ENCODE data around the gene RRAS. TPM values are rescaled to one million over a fixed set of nuclear protein-coding genes. Genes with fewer than 3 reads are reported as not detected.

Gene RRAS
- total RNA-seq, 1 experiment from 2014 or later, result 70.4 TPM

DNA sequence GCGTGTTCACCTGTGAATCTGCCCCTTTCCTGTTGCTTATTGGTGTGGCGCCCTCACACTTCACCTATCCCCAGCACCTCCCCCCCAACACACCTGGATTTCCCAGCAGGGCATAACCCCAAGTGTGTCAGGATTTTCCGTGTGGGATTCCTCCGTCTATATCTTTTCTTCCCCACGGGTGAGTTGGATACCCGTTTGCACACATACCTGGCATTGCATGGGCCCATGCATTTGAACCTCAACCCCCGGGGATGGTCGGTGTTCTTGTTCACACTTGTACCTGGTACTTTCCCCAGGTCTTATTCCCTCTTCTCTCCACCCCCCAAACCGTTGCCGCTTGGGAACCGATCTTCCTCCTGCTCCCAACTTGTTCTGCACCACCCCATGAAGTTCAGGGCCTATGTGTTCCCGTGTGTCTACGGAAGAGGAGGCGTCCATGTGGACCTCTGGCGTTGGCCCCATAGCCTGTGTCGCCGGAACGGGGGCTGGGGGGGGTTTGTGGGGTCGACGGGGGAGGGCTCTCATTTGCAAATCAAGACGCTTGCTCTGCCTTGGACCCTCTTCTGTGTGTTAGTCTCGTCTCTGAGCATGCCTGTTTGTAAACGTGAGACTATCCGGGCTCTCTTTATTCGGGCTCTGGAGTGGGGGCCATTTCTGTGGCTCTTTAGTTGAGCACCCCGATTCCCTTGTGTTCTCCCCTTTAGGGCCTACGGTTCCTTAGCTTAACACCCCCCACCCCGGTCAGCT, 47.3 kb downstream of the RRAS start:
- BruUV-seq (replicated peaks), result no TSS peak
- H3K27ac Mint-ChIP-seq (ENCODE audit: unreplicated experiment), result peak overlapping the region; percentile 89
- H3K36me3 Mint-ChIP-seq (ENCODE audit: insufficient read depth, unreplicated experiment), result peaks cover 74% of the 10 kb centered on the region
- CTCF ChIA-PET, result interaction anchor here (0.7 to 1.0 kb wide), 5 partner anchors 48 to 274 kb away, joined by 3 to 10 read pairs (median 3); partner anchors contain the start of genes RRAS and SCAF1
- TF ChIP-seq, protein P1, sequence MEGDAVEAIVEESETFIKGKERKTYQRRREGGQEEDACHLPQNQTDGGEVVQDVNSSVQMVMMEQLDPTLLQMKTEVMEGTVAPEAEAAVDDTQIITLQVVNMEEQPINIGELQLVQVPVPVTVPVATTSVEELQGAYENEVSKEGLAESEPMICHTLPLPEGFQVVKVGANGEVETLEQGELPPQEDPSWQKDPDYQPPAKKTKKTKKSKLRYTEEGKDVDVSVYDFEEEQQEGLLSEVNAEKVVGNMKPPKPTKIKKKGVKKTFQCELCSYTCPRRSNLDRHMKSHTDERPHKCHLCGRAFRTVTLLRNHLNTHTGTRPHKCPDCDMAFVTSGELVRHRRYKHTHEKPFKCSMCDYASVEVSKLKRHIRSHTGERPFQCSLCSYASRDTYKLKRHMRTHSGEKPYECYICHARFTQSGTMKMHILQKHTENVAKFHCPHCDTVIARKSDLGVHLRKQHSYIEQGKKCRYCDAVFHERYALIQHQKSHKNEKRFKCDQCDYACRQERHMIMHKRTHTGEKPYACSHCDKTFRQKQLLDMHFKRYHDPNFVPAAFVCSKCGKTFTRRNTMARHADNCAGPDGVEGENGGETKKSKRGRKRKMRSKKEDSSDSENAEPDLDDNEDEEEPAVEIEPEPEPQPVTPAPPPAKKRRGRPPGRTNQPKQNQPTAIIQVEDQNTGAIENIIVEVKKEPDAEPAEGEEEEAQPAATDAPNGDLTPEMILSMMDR (IDR thresholded peaks at IDR 0.05; ENCODE audit: unreplicated experiment), result no peak
- no peaks in the 10 kb centered on the region for H3K9me3 Mint-ChIP-seq (ENCODE audit: low read depth, unreplicated experiment)
- no peak for DNase-seq
- H3K4me1 Mint-ChIP-seq (ENCODE audit: low read depth, unreplicated experiment), result peaks cover 36% of the 10 kb centered on the region
- peak overlapping the region; percentile 88 for H3K4me3 Mint-ChIP-seq (ENCODE audit: low read depth, unreplicated experiment)
- intact Hi-C loops (cut with micrococcal nuclease; ENCODE audit: unreplicated experiment), result no loop called here
- H3K27me3 Mint-ChIP-seq (ENCODE audit: unreplicated experiment), result no peaks in the 10 kb centered on the region

DNA sequence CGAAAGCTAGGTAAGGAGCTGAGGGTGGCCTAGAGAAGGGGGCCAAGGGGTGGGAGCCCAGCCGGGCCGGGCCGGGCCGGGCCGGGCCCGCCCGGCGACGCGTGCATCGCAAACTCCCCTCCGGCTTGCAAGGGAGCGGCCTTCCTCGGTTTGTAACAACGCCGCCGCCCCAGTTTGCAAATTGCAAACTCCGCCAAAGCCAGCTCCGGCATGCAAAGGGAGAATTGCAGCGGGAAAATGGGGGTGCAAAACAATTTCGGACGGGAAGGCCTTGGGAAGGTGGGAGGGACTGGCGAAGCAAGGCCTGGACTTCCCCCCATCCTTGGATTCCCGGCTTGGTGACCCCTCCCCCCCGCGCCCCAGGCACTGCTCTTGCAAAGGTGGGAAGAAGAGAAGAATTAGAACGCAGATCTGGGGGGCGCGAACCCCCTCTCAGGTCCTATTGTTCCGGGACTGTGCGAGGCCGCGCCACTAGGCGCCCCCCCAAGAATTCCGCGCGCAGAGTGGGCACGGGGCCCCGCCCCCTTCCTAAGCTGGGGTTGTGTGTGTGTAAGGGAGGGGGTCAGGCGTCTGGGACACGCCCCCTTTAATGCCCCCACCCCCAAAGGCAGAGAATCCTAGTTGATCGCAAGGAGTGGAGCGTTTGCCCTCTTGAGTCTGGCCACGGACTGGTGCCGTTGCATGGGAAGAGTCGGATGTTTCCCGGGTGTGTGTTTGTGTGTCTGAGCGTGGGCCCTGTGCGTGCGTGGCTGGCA, 48.0 kb downstream of the RRAS start:
- BruUV-seq (replicated peaks), result TSS peak; percentile 16
- TF ChIP-seq, protein P1 (IDR thresholded peaks at IDR 0.05; ENCODE audit: unreplicated experiment), result no peak
- H3K27me3 Mint-ChIP-seq (ENCODE audit: unreplicated experiment), result no peaks in the 10 kb centered on the region
- H3K9me3 Mint-ChIP-seq (ENCODE audit: low read depth, unreplicated experiment), result no peaks in the 10 kb centered on the region
- peak; percentile 52 for DNase-seq
- intact Hi-C loops (cut with micrococcal nuclease; ENCODE audit: unreplicated experiment), result loop anchor here (2.0 kb wide), 1 partner anchor 49 kb away; the partner anchor contains the start of gene RRAS
- CTCF ChIA-PET, result interaction anchor here (0.6 to 1.0 kb wide), 3 partner anchors 48 to 809 kb away, joined by 3 to 10 read pairs (median 4); partner anchors contain the start of gene RRAS
- H3K4me3 Mint-ChIP-seq (ENCODE audit: low read depth, unreplicated experiment), result peak overlapping the region; percentile 88
- peak overlapping the region; percentile 89 for H3K27ac Mint-ChIP-seq (ENCODE audit: unreplicated experiment)
- H3K36me3 Mint-ChIP-seq (ENCODE audit: insufficient read depth, unreplicated experiment), result peaks cover 82% of the 10 kb centered on the region
- H3K4me1 Mint-ChIP-seq (ENCODE audit: low read depth, unreplicated experiment), result peaks cover 36% of the 10 kb centered on the region

DNA sequence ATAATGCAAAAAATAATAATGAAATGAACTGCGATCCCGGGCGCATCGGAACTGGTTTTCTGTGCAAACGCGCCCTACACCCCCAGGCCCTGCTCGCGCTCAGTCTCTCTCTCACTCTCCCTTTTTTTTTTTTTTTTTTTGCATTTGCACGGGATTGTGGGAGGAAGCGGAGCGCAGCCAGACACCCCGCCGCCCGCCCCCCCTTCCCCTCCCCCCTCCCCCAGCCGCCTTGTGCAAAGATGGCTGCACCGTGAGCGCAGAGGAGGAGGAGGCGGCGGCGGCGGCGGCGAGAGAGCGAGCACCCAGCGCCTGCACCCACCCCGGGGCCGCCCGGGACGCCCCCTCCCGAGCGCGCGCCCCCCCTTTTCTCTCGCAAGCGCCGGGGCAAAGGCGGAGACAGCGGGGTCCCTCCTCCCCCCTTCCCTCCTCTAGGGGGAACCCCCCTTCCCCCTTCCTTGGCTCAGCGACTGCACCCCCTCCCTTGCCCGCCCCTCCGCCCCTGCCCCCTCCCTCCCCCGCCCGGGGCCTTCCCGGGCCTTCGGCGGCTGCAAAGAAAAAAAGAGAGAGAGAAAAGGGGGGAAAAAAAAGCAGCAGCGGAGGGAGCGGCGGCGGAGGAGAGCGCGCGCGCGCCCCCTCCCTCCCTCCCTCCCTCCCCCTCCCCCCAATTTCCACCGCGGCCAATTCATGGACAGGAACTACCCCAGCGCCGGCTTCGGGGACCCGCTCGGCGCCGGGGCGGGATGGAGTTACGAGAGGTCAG, 48.8 kb downstream of the RRAS start, which contains the start of gene PRR12:
TSS of gene PRR12 (plus strand) at position 212 of the 760 bp plus-strand sequence. CDS start at position 685, 473 bp downstream.
- peak; percentile 70 for DNase-seq
- Mint-ChIP-seq H3K9me3 (ENCODE audit: low read depth, unreplicated experiment) (no peaks in the 10 kb centered on the region), H3K27me3 (ENCODE audit: unreplicated experiment) (no peaks in the 10 kb centered on the region), H3K36me3 (ENCODE audit: insufficient read depth, unreplicated experiment) (peaks cover 79% of the 10 kb centered on the region), H3K4me3 (ENCODE audit: low read depth, unreplicated experiment) (peak within 1 kb of the TSS; percentile 88), H3K27ac (ENCODE audit: unreplicated experiment) (peak within 1 kb of the TSS; percentile 89), H3K4me1 (ENCODE audit: low read depth, unreplicated experiment) (peaks cover 36% of the 10 kb centered on the region)
- intact Hi-C loops (cut with micrococcal nuclease; ENCODE audit: unreplicated experiment), result loop anchor here (2.0 kb wide), 1 partner anchor 50 kb away; the partner anchor contains the start of gene RRAS
- TF ChIP-seq, protein P1 (IDR thresholded peaks at IDR 0.05; ENCODE audit: unreplicated experiment), result no peak
- BruUV-seq (replicated peaks), result no TSS peak
- CTCF ChIA-PET, result interaction anchor here (0.6 to 1.5 kb wide), 4 partner anchors 10 to 809 kb away, joined by 3 to 9 read pairs (median 6); partner anchors contain the start of genes NOSIP, PRRG2 and RRAS
